OCI-LY1 (cell line): ENCODE measurements around the gene GALNT10.

Experiments used
- H2AFZ ChIP-seq: fragments of 200-600 bp; sonication (generic), shearing (Covaris generic); 2 replicates; pipeline ENCODE4 v1.6.0; 2014; ENCODE audit warnings: antibody characterized with exemption, mild to moderate bottlenecking, low read length
- H3F3A ChIP-seq: fragments of 200-600 bp; sonication (generic), shearing (Covaris generic); 2 replicates; pipeline ENCODE4 v1.6.0; 2014; ENCODE audit warnings: mild to moderate bottlenecking, antibody characterized with exemption, low read length, moderate library complexity; ENCODE audit not compliant: insufficient read depth
- H3K27ac ChIP-seq: fragments of 200-600 bp; sonication (generic); 2 replicates; pipeline ENCODE4 v1.5.1; 2014; ENCODE audit warnings: low read length, mixed run types, mild to moderate bottlenecking, low read depth; ENCODE audit not compliant: poor library complexity, severe bottlenecking
- H3K27me3 ChIP-seq: fragments of 200-600 bp; sonication (generic); 2 replicates; pipeline ENCODE4 v1.6.0; 2014; ENCODE audit warnings: antibody characterized with exemption, mild to moderate bottlenecking, low read length, moderate library complexity; ENCODE audit not compliant: insufficient read depth
- H3K36me3 ChIP-seq: fragments of 200-600 bp; sonication (generic); 2 replicates; pipeline ENCODE4 v1.6.1; 2014; ENCODE audit warnings: mild to moderate bottlenecking, antibody characterized with exemption, low read length, moderate library complexity, mixed read lengths; ENCODE audit not compliant: insufficient read depth
- H3K4me1 ChIP-seq: fragments of 200-600 bp; sonication (generic); 2 replicates; pipeline ENCODE4 v1.5.1; 2014; ENCODE audit warnings: mild to moderate bottlenecking, low read length, moderate library complexity; ENCODE audit not compliant: insufficient read depth, severe bottlenecking
- H3K4me2 ChIP-seq: fragments of 200-600 bp; sonication (generic), shearing (Covaris generic); 2 replicates; pipeline ENCODE4 v1.6.1; 2014; ENCODE audit warnings: low read length
- H3K4me3 ChIP-seq: fragments of 200-600 bp; sonication (generic); 2 replicates; pipeline ENCODE4 v1.5.1; 2014; ENCODE audit warnings: low read length, low read depth, mild to moderate bottlenecking, mixed read lengths; ENCODE audit not compliant: poor library complexity, severe bottlenecking
- H3K79me2 ChIP-seq: fragments of 200-600 bp; shearing (Covaris generic); 2 replicates; pipeline ENCODE4 v1.6.1; 2016; ENCODE audit warnings: mixed run types, low read length, mixed read lengths; ENCODE audit not compliant: insufficient read depth
- H3K9ac ChIP-seq: fragments of 200-600 bp; sonication (generic), shearing (Covaris generic); 2 replicates; pipeline ENCODE4 v1.6.1; 2014; ENCODE audit warnings: mild to moderate bottlenecking, low read length, mixed read lengths
- H3K9me2 ChIP-seq: fragments of 200-600 bp; sonication (generic), shearing (Covaris generic); 2 replicates; pipeline ENCODE4 v1.6.1; 2014; ENCODE audit warnings: low read depth, mild to moderate bottlenecking, low read length, mixed read lengths
- H3K9me3 ChIP-seq: fragments of 200-600 bp; shearing (Covaris generic); 2 replicates; pipeline ENCODE4 v1.6.1; 2014; ENCODE audit warnings: low read length, mixed read lengths
- H4K20me1 ChIP-seq: fragments of 200-600 bp; sonication (generic), shearing (Covaris generic); 2 replicates; pipeline ENCODE4 v1.6.0; 2016; ENCODE audit warnings: mild to moderate bottlenecking, low read length; ENCODE audit not compliant: insufficient read depth
- EZH2 ChIP-seq: fragments of 200-600 bp; sonication (generic), shearing (Covaris generic); IDR thresholded peaks from 2 replicates; pipeline ENCODE4 v1.8.0; 2017; ENCODE audit warnings: borderline replicate concordance, mixed run types, mild to moderate bottlenecking, antibody characterized with exemption, low read length, moderate library complexity, mixed read lengths
- TF ChIP-seq, protein P1 (sequence below): fragments of 200-600 bp; sonication (generic), shearing (Covaris generic); IDR thresholded peaks from 2 replicates; pipeline ENCODE4 v1.5.1; 2017; ENCODE audit warnings: mild to moderate bottlenecking, antibody characterized with exemption, low read length, moderate library complexity, mixed read lengths

GALNT10 gene

DNA sequence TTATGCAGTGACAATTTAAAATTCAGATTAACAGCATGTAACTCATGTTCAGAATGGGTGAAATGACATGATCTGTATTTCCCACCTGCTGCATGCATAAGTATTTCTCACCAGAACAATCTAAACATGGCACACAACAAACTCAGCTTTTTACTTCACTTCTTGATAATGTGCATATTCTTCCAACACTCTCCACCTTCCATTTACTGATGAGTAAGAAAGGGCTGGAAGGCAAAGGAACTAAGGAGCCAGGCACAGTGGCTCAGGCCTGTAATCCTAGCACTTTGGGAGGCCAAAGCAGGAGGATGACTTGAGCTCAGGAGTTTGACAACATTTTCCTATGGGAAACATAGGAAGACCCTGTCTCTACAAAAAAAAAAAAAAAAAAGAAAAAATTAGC, 219.5 kb downstream of the GALNT10 start:
- peaks cover 2% of the 10 kb centered on the region for H3K4me1 ChIP-seq
- H2AFZ ChIP-seq: no peak overlapping the region
- no peaks in the 10 kb centered on the region for H3K9me3 ChIP-seq
- H3F3A ChIP-seq: no peaks in the 10 kb centered on the region
- H4K20me1 ChIP-seq: no peaks in the 10 kb centered on the region
- no peak overlapping the region for H3K27ac ChIP-seq
- no peak overlapping the region for H3K9ac ChIP-seq
- H3K4me3 ChIP-seq: no peak overlapping the region
- H3K4me2 ChIP-seq: no peak overlapping the region
- H3K9me2 ChIP-seq: no peaks in the 10 kb centered on the region
- no peaks in the 10 kb centered on the region for H3K79me2 ChIP-seq
- no peaks in the 10 kb centered on the region for H3K36me3 ChIP-seq
- H3K27me3 ChIP-seq: no peaks in the 10 kb centered on the region
- TF ChIP-seq EZH2: no peak
- TF ChIP-seq, protein P1, sequence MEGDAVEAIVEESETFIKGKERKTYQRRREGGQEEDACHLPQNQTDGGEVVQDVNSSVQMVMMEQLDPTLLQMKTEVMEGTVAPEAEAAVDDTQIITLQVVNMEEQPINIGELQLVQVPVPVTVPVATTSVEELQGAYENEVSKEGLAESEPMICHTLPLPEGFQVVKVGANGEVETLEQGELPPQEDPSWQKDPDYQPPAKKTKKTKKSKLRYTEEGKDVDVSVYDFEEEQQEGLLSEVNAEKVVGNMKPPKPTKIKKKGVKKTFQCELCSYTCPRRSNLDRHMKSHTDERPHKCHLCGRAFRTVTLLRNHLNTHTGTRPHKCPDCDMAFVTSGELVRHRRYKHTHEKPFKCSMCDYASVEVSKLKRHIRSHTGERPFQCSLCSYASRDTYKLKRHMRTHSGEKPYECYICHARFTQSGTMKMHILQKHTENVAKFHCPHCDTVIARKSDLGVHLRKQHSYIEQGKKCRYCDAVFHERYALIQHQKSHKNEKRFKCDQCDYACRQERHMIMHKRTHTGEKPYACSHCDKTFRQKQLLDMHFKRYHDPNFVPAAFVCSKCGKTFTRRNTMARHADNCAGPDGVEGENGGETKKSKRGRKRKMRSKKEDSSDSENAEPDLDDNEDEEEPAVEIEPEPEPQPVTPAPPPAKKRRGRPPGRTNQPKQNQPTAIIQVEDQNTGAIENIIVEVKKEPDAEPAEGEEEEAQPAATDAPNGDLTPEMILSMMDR: no peak

DNA sequence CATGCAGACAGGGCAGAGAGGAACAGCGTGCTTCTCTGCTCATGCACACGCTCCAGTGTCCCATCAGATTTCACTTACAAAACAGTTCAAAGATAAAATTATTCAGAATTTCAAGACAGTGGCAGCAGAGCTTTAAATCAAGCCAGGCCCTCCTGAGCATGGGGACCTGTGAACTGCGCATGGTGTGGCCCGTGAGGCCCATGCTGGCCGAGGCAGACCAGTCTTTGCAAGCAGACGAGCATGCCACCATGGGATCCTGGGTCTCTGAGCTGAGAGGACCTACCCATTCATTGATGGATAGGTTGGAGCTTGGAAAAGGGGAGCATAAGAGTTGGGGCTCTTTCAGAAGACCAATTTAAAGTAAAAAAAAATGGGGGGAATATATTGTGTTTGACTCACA, 220.3 kb downstream of the GALNT10 start:
- no peak overlapping the region for H3K4me3 ChIP-seq
- H3K4me1 ChIP-seq: peaks cover 2% of the 10 kb centered on the region
- no peaks in the 10 kb centered on the region for H3K79me2 ChIP-seq
- no peaks in the 10 kb centered on the region for H3F3A ChIP-seq
- H2AFZ ChIP-seq: no peak overlapping the region
- H3K4me2 ChIP-seq: no peak overlapping the region
- no peaks in the 10 kb centered on the region for H3K9me3 ChIP-seq
- no peak overlapping the region for H3K9ac ChIP-seq
- H3K27ac ChIP-seq: no peak overlapping the region
- TF ChIP-seq EZH2: no peak
- TF ChIP-seq, protein P1: no peak
- no peaks in the 10 kb centered on the region for H4K20me1 ChIP-seq
- no peaks in the 10 kb centered on the region for H3K36me3 ChIP-seq
- no peaks in the 10 kb centered on the region for H3K9me2 ChIP-seq
- no peaks in the 10 kb centered on the region for H3K27me3 ChIP-seq

DNA sequence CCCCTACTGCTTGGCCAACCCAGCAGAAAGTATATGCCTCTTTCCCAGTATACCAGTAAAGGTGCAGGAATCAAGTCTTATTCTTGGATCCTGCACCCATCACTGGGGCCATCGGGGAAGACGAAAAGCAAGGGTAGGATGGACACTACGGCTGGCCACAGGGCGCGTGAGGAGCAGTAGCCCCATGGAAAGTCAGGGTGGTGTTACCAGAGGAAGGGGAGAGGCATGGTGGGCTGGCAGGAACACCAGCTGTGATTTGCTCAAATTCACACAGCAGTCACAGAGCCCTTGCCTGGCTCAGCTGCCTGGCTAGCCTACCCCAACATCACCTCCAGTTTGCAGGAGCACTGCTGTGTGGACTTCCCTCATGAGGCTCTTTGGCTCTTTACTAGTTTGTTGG, 220.8 kb downstream of the GALNT10 start:
- no peak overlapping the region for H3K4me3 ChIP-seq
- H3K9me2 ChIP-seq: no peaks in the 10 kb centered on the region
- no peaks in the 10 kb centered on the region for H3K9me3 ChIP-seq
- H3K36me3 ChIP-seq: no peaks in the 10 kb centered on the region
- no peaks in the 10 kb centered on the region for H3K27me3 ChIP-seq
- H3K9ac ChIP-seq: no peak overlapping the region
- no peak overlapping the region for H3K4me2 ChIP-seq
- peaks cover 6% of the 10 kb centered on the region for H3K4me1 ChIP-seq
- no peak overlapping the region for H3K27ac ChIP-seq
- no peaks in the 10 kb centered on the region for H3K79me2 ChIP-seq
- TF ChIP-seq EZH2: no peak
- TF ChIP-seq, protein P1: no peak
- no peak overlapping the region for H2AFZ ChIP-seq
- no peaks in the 10 kb centered on the region for H3F3A ChIP-seq
- H4K20me1 ChIP-seq: no peaks in the 10 kb centered on the region
